Osteoblast (primary cell): ENCODE data around the gene LELP1. TPM values are rescaled to one million over a fixed set of nuclear protein-coding genes. Genes with fewer than 3 reads are reported as not detected.

Experiments
- DNase-seq: peaks from one replicate; pipeline ENCODE4 v3.0.0; 2011; ENCODE audit warnings: low spot score, mixed read lengths; ENCODE audit not compliant: insufficient read length; ENCODE audit errors: missing footprints
- H2AFZ ChIP-seq: 2 replicates; pipeline ENCODE4 v1.6.0; 2011; ENCODE audit warnings: mild to moderate bottlenecking, low read length
- H3K27ac ChIP-seq: 2 replicates; pipeline ENCODE4 v1.5.1; 2011; ENCODE audit warnings: mild to moderate bottlenecking, low read depth, low read length, moderate library complexity
- H3K27me3 ChIP-seq: 2 replicates; pipeline ENCODE4 v1.6.0; 2012; ENCODE audit warnings: mild to moderate bottlenecking, control low read depth, inconsistent platforms, low read length, moderate library complexity; ENCODE audit not compliant: insufficient read depth
- H3K36me3 ChIP-seq: 2 replicates; pipeline ENCODE4 v1.5.1; 2011; ENCODE audit warnings: mild to moderate bottlenecking, low read length, control low read depth, moderate library complexity; ENCODE audit not compliant: insufficient read depth
- H3K4me1 ChIP-seq: 2 replicates; pipeline ENCODE4 v1.5.1; 2011; ENCODE audit warnings: mild to moderate bottlenecking, low read length, control low read depth, moderate library complexity; ENCODE audit not compliant: insufficient read depth
- H3K4me2 ChIP-seq: 2 replicates; pipeline ENCODE4 v1.6.0; 2011; ENCODE audit warnings: mild to moderate bottlenecking, low read length; ENCODE audit not compliant: insufficient read depth
- H3K4me3 ChIP-seq: fragments of 200-600 bp; sonication (generic); 3 replicates; pipeline ENCODE4 v1.5.1; 2012; ENCODE audit warnings: mild to moderate bottlenecking, low read length, inconsistent platforms; ENCODE audit not compliant: insufficient read depth
- H3K79me2 ChIP-seq: 2 replicates; pipeline ENCODE4 v1.6.0; 2012; ENCODE audit warnings: mild to moderate bottlenecking, low read length, control low read depth, inconsistent platforms; ENCODE audit not compliant: insufficient read depth
- H3K9me3 ChIP-seq: 2 replicates; pipeline ENCODE4 v1.5.1; 2011; ENCODE audit warnings: low read depth, low read length, control low read depth
- H4K20me1 ChIP-seq: 2 replicates; pipeline ENCODE4 v1.6.0; 2012; ENCODE audit warnings: mild to moderate bottlenecking, low read length, control low read depth; ENCODE audit not compliant: insufficient read depth
- CTCF ChIP-seq: IDR thresholded peaks from 2 replicates; pipeline ENCODE4 v1.5.1; 2011; ENCODE audit warnings: mild to moderate bottlenecking, low read depth, low read length, moderate library complexity; ENCODE audit errors: extremely low read depth
- total RNA-seq: library from RNA; depleted of rRNA; stranded (reverse); fragments of >200 nt; gene quantifications from 2 replicates; pipeline ENCODE4 v1.2.3, GENCODE V29; 2012

LELP1 gene
- total RNA-seq, 1 donor = not detected

GRCh38 chr1:153217212-153217611, 14.0 kb downstream of the LELP1 start, which contains the start of gene PRR9:
TSS of gene PRR9 (plus strand) at chr1:153217584. CDS start at chr1:153218145, 561 bp downstream.
- TF ChIP-seq CTCF = no peak
- Histone ChIP-seq H3K4me3 (no peak within 1 kb of the TSS), H3K4me2 (no peak within 1 kb of the TSS), H2AFZ (no peak within 1 kb of the TSS), H3K4me1 (no peaks in the 10 kb centered on the region), H3K9me3 (no peaks in the 10 kb centered on the region), H4K20me1 (no peaks in the 10 kb centered on the region), H3K27me3 (no peaks in the 10 kb centered on the region), H3K27ac (no peak within 1 kb of the TSS), H3K36me3 (no peaks in the 10 kb centered on the region), H3K79me2 (no peaks in the 10 kb centered on the region)
- DNase-seq = no peak

- Histone ChIP-seq H3K4me2 (no peak overlapping the region), H3K27me3 (no peaks in the 10 kb centered on the region), H3K4me3 (no peak overlapping the region), H3K27ac (no peak overlapping the region), H3K9me3 (no peaks in the 10 kb centered on the region), H3K79me2 (no peaks in the 10 kb centered on the region), H2AFZ (no peak overlapping the region), H3K4me1 (no peaks in the 10 kb centered on the region), H4K20me1 (no peaks in the 10 kb centered on the region), H3K36me3 (no peaks in the 10 kb centered on the region)
- no peak for DNase-seq
- TF ChIP-seq CTCF = no peak
Observed at GRCh38 chr1:153217744-153218416, 14.7 kb downstream of the LELP1 start.

GRCh38 chr1:153220606-153221303, 17.5 kb downstream of the LELP1 start:
- H3K27ac ChIP-seq = no peak overlapping the region
- no peaks in the 10 kb centered on the region for H4K20me1 ChIP-seq
- no peaks in the 10 kb centered on the region for H3K79me2 ChIP-seq
- H3K9me3 ChIP-seq = no peaks in the 10 kb centered on the region
- no peak overlapping the region for H3K4me2 ChIP-seq
- DNase-seq = no peak
- H3K4me3 ChIP-seq = no peak overlapping the region
- no peak overlapping the region for H2AFZ ChIP-seq
- H3K36me3 ChIP-seq = no peaks in the 10 kb centered on the region
- TF ChIP-seq CTCF = no peak
- no peaks in the 10 kb centered on the region for H3K4me1 ChIP-seq
- no peaks in the 10 kb centered on the region for H3K27me3 ChIP-seq
